HG02852 (cell line): ENCODE results near the gene ATG13.
"Not testable (repeated sequence)": the region's sequence is repeated elsewhere in the genome, so short reads cannot be mapped to it uniquely, and the experiment has no call there.

Experiments
- ATAC-seq: cut with Tn5 transposase; IDR thresholded peaks from one replicate; pipeline ENCODE4 v1.9.1; 2021; ENCODE audit warnings: mild to moderate bottlenecking, moderate library complexity; ENCODE audit not compliant: unreplicated experiment

Gene ATG13

GRCh38 chr11:46642627-46643335 lies 25.4 kb downstream of the ATG13 start:
- ATAC-seq: no peak

- ATAC-seq: no peak
Observed at GRCh38 chr11:46643531-46643930, 26.2 kb downstream of the ATG13 start.

- ATAC-seq: no peak
Observed at GRCh38 chr11:46643986-46644385, 26.6 kb downstream of the ATG13 start.

GRCh38 chr11:46649180-46649738 lies 31.9 kb downstream of the ATG13 start:
- no peak for ATAC-seq

DNA sequence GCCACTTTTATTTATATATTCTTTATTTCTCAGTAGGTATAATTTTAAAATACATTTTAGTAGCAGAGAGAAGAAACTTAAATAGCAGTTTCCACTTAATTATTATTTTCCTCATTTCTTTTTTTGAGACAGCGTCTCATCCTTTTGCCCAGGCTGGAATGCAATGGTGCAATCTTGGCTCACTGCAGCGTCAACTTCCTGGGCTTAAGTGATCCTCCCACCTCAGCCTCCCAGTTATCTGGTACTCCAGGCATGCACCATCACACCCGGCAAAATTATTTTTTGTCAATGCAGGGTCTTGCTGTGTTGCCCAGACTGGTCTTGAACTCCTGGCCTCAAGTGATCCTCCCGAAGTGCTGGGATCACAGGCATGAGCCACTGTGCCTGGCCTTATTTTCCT lies 38.3 kb downstream of the ATG13 start:
- ATAC-seq: no peak

- ATAC-seq: no peak
Observed at GRCh38 chr11:46657186-46657585, 39.8 kb downstream of the ATG13 start.

DNA sequence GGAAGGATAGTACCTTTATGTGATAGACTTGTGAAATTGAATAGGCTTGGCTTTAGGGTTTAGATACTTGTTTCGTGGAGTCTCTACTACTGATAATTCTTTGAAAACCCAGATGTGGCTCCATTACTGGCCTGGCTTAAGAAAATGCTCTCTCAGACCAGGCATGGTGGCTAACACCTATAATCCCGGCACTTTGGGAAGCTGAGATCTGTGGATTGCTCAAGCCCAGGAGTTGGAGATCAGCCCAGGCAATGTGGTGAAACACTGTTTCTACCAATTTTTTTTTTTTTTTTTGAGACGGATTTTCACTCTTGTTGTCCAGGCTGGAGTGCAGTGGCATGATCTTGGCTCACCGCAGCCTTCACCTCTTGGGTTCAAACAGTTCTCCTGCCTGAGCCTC lies 40.9 kb downstream of the ATG13 start:
- ATAC-seq: no peak

DNA sequence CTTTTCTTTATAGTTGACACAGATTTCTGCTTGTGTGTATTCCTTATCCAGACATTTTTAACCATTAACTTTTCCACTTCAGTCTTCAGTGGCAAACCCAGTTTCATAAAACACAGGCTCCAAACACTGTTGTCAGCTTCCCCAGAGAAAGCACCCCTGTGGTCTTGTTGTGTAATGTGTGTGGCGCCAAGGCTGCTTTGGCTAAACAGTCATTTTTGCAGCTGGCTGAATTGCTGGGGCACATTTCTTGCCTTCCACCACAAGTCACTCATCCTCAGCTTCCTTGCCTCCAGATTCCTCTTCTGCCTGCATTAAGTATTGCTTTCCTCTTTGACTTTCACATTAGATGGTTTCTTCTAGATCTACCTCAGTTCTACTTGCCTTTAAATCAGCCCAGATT lies 42.6 kb downstream of the ATG13 start:
- no peak for ATAC-seq

GRCh38 chr11:46661836-46662235 lies 44.5 kb downstream of the ATG13 start:
- no peak for ATAC-seq

DNA sequence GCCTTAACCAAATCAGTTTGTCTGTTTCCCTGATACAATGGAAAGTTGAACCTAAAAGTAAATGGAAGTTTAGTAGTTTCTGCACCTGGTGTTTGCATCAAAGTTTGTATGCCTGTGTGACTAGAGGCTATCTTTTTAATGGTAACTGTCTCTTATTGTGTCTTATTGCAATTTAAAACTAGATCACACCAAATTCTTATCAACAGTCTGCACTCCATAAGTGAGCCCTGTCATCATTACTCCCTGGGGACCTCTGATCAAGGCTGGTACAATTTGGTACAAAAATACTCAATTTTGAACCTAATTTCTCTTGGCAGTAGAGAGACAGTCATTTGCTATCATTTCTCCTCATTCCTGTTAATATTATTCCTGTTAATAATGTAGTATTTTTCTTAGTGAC lies 45.0 kb downstream of the ATG13 start:
- ATAC-seq: no peak

DNA sequence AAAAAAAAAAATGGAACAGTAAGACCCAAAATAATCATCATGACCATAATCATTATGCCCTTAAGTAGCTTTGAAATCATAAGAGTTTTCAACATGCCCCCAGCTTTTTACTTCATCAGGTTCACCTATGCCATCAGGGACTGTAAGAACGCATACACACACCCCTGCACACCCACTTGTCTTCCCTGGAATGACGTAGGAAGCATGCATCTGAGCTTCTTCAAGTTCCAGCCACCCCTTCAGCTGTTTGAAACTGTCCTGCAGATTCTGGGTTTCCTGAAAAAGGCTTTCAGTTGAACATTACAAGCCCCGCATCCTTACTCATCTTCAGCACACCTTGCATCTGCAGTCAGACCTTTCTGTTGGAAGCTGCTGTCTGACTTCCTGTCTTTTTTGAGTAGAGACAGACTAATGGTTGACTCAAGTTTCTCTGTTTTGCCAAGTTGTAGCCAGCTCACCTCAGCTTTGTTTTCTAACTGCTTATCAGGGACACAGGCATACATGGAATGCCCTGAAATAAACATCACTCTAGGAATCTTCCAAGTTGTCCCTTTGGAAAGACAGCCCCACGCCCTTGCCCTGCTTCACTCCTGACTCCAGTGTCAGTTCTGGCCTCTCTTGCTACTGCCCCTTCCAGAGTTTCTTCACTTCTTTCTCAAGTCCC lies 46.1 kb downstream of the ATG13 start:
- ATAC-seq: no peak

GRCh38 chr11:46664612-46665011 lies 47.3 kb downstream of the ATG13 start:
- no peak for ATAC-seq

GRCh38 chr11:46665356-46665755 lies 48.0 kb downstream of the ATG13 start:
- no peak for ATAC-seq

GRCh38 chr11:46666516-46666915 lies 49.2 kb downstream of the ATG13 start:
- ATAC-seq: no peak

- ATAC-seq: no peak
Observed at GRCh38 chr11:46667043-46667481, 49.7 kb downstream of the ATG13 start.

DNA sequence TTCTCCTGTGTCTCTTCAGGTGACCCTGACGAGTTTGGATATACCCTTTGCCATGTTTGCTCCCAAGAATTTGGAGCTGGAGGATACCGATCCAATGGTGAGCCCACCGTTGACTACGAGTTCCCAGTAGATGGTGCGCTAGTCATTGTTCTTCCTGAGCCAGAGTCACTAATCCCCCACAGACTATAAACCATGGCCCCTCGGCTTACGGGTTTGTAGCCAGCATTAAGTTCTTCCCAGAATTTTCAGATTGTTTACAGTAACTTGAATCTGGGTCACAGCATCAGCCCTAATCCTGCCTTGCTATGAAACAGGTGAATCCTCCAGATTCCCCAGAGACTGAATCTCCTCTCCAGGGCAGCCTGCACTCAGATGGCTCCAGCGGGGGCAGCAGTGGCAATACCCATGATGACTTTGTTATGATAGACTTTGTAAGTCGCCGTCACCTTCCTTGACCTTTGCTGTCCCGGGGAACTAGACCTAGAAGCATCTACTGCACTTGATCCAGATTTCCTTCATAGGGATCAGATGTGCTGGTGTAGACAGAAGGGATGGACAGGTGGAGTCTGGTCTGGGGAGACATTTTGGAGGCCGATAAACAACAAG lies 51.2 kb downstream of the ATG13 start:
- no peak for ATAC-seq

- no peak for ATAC-seq
Observed at GRCh38 chr11:46669711-46670139, 52.4 kb downstream of the ATG13 start.

DNA sequence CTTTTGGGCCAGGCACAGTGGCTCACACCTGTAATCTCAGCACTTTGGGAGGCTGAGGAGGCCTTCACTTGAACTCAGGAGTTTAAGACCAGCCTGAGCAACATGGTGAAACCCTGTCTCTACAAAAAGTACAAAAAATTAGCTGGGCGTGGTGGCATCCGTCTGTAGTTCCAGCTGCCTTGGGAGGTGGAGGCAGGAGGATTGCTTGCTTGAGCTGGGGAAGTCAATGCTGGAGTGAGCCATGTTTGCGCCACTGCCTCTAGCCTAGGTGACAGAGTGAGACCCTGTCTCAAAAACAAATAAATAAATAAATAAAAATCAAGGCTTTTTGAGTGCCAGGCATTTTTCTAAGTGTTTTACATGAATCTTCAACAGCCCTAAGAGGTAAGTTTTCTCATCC lies 53.2 kb downstream of the ATG13 start:
- ATAC-seq: not testable (repeated sequence)

GRCh38 chr11:46671958-46672315 lies 54.6 kb downstream of the ATG13 start:
- no peak for ATAC-seq

DNA sequence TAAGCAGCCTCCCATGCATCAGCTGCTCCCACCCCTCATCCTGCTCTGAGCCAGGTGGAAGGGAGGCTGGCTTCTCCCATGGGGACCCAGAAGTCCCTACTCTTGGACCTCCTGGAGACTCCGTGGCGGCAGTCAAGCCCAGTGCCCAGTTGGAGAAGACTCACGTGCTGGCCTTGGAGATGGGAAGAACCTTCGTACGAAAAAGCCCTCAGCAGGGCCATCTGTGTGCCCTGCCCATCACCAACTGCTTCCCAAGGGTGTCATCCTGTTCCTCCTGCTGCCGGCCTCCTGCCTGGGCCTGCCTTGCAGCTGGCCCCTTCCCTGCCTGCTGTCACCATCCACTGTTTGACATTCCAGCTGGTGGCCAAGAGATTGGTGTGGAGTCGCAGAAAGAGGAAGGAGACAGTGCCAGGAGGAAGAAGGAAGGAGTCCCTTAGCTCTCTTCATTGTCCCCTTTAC lies 55.1 kb downstream of the ATG13 start:
- ATAC-seq: no peak

- no peak for ATAC-seq
Observed at GRCh38 chr11:46673713-46674462, 56.5 kb downstream of the ATG13 start.
